Astrocyte of the hippocampus (primary cell): ENCODE measurements around the gene BIN1.
A peak's percentile ranks its signal among the peaks of the same experiment; 100 is the strongest.
"Not testable (repeated sequence)": the region's sequence is repeated elsewhere in the genome, so short reads cannot be mapped to it uniquely, and the experiment has no call there.

Source experiments
- DNase-seq: peaks from one replicate; pipeline ENCODE4 v3.0.0; 2011; ENCODE audit warnings: low read depth, low spot score

The BIN1 gene

DNA sequence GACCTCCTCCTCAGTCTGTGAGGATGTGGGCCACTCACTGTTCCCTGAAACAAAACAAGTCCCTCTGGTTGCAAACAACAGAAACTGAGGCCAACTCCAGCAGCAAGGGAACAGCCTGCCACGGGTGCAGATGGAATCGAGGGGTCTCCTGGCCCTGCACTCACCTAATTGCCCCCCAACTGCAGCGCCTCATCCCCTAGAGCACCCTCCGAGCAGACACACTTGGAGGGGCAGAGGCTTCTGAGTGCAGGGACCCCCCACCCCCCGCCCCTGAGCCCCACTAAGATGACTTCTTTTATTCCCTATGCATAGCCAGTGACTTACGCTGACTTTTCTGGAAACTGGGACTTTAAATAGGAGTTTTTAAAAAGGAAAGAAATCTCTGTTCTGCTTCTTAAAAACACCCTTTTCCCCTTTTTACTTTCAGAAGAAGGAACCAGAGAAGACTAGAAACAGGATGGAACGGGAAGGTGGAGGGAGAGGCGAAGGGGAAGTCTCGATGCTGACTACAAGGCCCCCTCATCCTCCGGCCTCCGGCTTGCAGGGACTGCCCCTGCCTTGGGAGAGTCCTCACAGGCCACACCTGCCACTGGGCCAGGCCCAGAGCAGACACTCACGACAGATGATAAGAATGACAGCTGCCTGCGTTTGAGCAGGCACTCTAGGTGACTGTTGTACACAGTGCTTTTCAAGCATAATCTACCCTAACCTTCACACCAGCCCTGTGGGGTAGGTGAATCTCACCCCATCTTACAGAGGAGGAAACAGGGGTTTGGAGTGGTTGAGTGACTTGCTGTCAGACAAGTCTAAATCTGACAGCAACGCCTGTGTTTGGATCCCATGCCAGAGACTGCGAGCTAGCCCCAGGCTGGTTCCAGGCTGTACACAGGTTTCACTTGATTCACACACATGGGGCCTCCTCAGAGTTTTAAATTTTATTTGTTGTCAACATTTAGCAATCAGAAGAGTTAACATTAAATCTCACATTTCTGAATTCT is 28.2 kb upstream of the BIN1 start:
- DNase-seq = no peak

DNA sequence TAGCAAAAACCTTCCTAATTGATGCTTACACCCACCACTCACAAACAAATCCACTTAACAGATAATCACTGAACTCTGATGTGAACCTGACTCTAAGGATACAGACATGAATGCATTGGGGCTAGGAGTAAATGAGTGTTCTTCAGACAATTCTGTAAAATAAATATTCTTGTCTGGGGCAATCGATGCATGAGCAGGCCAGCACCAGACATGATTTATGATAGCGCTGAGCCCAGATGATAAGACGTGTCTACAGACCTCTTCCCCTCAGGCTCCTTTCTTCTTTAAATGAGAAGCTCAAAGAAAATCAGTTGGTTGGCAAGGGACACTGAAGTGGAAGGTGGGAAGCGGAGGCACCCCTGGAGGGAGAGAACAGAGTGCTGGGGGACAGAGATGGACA is 27.3 kb upstream of the BIN1 start:
- no peak for DNase-seq

DNA sequence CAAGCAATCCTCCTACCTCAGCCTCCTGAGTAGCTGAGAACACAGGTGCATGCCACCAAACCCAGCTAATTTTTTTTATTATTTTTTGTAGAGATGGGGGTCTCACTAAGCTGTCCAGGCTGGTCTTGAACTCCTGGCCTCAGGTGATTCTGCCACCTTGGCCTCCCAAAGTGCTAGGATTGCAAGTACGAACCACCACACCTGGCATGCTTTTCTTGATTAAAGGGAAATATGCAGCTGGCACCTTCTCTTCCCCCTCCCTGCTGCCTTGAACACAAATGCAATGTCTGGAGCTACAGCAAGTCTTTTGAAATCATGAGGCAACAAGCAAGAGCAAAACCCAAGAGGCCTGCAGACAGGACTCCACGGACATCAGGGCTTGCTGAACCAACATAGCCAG is 26.8 kb upstream of the BIN1 start:
- no peak for DNase-seq

DNA sequence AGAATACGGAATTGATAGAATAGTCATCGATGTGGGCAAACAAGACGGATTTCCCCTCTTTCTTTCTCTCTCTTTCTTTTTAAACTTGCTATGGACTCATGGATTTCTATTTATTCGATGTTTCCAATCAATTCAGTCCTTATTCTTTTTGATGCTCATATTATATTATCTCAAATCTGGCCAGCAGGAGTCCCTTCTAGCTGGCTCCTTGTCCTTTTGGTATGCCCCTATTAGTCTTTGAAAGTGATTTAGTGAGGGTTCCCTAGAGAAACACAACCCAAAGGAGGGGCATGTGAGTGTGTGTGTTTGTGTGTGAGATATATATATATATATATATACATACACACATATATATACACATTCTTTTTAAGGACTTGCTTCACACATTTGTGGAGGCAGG is 23.5 kb upstream of the BIN1 start:
- DNase-seq = no peak

DNA sequence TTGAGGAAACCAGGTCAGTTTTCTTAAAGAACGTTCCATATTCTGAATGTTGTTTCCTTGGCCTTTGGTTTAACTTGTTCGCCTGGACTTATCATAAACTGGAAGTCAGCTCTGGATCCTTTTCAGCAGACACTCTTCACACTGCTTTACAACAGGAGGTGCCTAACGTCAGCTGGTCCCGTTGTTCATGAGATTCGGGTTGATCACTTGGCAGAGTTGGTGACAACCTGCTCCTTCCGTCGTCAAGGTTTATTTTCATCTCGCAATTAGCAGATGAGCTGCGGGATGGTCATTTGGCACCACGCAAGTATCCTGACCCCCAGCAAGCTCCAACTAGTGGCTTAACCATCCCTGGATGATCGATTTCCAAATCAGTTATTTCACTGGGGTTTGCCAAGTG is 23.0 kb upstream of the BIN1 start:
- no peak for DNase-seq

DNA sequence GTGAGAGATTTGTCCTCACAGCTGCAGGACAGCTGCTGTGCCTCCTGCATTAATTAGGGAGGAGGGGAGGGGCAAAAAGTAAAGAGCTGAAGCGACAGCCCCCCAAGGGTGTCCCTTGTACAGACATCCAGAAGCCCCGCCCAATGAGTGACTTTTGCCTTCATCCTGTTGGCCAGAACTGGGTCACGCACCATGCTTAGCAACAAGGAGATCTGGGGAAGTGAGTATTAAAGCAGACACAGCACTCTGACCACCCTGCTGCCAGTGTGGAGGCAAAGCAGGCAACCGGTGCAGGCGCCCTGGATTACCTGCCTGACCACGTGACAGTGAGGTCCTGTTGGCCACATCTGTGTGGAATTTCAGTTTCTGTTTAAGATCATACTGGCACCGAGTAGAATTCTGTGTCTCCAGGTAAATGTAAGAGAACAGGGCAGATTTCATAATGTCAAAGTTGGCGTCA is 21.5 kb upstream of the BIN1 start:
- DNase-seq = no peak

DNA sequence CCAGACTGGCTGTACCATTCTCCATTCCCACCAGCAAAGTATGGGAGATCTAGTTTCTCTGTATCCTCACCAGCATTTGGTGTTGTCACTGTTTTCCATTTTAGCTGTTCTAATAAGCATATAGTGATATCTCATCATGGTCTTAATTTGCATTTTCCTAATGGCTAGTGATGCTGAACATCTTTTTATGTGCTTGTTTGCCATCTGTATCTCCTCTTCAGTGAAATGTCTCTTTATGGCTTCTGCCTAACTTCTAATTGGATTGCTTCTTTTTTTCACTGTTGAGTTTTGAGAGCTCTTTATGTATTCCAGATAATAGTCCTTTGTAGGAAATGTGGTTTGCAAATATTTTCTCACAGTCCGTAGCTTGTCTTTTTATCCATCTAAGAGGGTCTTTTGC is 18.9 kb upstream of the BIN1 start:
- DNase-seq = no peak

DNA sequence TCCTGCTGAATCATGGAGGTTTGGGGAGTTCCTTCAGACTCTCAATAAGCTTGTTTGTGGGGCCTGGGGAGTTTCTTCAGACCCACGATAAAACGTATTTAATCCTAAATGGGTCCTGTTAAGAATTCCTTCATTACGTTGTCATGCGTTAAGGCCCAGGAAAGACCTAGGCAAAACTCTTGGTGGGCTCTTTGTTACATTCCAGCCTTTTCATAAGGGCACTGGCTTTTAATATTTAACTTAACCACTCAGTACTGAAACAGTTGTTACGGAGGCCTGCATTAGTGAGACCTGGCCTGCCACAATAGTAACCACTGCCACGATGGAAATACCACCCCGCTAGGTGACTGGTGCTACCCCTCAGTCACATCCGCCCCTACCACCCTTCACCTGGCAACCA is 17.5 kb upstream of the BIN1 start:
- no peak for DNase-seq

DNA sequence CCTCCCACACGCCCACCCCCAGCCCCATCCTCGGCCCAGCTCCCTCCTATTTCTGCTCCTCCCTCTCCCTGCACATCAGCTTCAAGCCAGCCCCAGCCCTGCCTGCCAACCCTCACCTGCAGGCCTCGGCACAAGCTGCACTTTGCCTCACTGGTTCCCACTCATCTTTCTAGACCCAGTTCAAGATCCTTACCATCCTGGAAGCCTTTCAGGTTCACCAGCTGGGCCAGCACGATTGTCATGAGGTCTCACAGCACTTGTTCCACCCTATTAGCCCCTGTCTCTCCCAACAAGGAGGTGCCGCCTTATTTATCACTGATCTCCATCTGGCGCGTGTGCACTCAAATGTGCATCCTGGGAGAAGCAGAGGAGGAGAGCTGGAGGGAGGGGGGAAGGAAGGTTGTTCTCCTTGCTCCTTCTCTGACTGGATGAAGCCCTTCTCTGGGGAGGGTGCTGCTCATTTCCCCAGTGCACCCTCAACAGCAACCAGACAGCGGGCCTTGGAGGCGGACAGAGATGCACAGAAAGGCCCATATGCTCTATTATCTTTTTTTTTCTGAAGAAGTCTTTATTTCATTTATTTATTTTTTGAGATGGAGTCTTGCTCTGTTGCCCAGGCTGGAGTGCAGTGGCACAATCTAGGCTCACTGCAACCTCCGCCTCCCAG is 15.5 kb upstream of the BIN1 start:
- DNase-seq = no peak

DNA sequence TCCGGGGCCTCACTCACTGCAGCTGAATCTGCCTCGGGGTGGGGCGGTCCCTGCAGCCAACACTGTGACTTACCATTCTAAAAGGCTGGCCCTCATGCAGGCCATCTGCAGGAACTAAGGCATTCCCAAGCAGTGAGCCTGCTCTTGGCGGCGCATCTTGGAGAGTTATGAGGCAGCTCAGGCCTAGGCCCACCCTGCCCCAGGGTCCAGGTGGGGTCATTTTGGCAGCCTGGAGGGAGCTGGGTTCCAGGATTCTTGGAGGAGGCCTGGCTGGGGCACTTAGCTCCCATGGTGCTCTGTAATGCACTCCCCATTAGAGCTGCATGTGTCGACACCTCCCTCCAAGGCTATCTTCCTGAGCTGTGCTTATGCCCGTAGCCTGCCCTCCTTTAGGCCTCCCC is 14.8 kb upstream of the BIN1 start:
- no peak for DNase-seq

DNA sequence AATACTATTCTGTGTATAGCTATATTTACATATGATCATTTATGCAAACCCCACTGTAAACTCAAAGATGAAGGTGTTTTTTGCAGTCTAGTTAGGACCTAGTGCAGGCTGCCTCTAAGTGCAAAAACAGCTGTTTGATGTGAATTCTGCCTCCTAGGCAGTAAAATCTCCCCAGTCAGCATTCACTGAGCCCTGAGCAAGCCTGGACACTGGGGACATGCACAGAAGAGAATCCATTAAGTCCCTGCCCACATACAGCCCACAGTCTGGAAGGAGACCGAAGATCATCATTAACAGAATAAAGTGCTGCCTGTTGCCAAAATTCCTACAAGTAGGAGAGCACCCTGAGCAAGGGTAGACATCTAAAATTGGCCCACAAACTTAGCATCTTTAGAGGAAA is 14.4 kb upstream of the BIN1 start:
- no peak for DNase-seq

DNA sequence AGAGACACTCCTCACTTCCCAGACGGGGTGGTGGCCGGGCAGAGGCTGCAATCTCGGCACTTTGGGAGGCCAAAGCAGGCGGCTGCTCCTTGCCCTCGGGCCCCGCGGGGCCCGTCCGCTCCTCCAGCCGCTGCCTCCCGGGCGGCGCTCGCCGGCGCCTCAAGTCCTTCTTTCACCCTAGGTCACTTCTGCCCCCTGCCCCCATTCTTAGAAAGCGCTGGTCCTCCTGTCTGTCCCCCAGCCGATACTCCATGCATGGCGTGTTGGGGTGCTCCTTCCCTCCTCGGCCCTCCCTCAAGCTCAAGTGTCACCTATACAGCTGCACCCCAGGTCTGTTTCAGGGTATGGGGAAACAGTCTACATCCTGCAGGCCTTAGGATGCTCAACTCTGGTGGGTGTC is 13.5 kb upstream of the BIN1 start:
- not testable (repeated sequence) for DNase-seq

DNA sequence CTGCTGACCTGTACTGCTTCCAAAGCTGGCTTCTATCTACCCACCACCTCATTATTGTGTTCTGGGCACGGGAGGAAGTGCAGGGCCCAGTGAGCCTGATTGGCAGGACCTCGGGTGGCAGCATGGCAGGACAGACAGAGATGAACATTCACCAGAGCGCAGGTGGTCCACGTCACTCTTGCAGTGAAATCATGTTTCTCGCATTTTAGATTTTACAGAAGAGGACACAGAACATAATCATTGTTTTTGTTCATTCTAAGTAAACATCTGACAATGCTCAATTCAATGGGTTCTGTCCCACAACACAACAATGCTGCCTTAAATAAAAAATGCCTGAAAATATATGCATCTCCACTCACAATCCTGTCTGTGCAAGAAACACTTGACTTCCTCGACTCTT is 11.5 kb upstream of the BIN1 start:
- no peak for DNase-seq

DNA sequence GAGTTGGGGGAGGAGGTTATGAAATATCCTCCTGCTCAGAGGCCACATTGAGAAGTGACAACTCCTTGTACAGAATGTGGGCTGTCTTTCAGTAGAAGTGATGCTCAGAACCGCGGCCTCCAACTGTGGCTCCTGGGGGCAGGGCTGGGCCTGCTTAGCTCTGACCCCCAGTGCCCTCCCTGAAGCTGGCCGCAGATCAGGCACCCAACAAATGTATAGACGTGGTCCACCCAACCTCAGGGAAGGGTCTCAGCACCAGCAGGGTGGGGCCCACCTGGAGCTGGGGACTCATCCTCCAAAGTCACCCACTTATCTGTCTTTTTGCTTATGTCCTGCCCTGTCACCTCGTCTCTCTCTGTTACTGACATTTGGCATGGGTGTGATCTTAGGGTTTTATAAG is 11.1 kb upstream of the BIN1 start:
- DNase-seq = no peak

DNA sequence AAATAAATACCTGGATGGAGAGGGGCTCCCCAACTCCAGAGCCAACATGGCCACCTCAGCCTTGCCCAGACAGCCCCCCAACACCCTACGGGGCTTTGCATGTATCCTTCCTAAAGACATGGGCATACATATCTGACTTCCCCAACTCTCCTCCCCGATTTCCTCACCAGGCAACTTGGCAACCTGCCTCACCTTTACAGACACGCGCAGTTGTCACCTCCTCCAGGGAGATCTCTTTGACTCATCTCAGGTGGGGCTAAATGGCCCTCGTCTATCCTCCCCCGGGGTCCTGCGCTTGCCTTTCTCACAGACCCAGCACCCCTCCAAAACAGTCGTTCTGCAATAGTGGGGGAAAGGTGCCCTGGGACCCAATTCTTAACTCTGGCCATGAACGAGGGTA is 10.6 kb upstream of the BIN1 start:
- DNase-seq = no peak

DNA sequence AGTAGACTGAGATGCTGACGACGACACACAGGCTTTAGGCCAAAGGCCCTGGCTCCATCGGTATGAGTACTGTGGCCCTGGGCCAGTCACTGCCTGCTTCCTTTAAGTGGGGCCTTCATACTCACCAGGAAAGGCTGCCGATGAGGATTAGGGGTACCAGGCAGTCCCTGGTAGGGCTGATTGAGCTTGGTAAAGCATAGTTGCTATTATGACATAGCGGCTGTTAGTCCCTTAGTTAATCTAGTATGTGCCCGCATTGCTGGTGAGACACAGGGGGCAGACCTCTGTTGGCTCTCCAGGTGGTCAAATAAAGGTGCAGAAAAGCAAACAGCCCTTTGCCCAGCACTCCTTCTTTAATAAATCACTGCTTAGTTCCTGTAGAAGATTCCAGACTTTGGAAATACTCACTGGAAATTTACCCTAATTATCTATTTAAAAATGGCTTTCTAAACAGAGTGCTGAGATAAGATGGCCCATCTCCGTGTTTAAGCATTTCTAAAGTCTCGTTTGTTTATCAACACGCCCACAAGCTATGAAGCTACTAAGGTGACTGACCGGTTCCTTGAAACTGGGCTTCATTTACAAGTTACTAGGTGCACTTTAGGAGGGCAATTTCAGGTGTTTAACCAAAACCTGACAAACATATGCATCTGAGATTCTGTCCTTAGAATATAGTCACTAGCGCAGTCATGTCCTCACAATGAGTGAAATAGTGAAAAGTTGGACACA is 8.7 kb upstream of the BIN1 start:
- no peak for DNase-seq

DNA sequence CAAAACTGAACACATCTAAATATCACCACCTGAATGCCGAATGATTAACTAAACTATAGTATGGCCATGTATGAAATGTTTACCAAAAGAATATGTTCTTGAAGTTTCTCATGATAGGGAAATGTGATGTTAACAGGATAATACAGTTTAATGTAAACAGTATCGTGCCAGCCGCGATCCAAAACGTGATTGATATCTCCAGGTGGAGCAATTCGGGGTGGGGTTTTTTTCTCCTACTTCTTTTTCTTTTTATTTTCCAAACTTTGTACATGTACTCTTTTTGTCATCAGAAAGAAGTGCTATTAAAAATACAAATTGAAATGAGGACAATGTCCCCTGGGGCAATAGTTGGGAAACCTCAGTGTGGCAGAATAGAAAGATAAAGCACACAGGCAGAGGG is 4.0 kb upstream of the BIN1 start:
- DNase-seq = no peak

DNA sequence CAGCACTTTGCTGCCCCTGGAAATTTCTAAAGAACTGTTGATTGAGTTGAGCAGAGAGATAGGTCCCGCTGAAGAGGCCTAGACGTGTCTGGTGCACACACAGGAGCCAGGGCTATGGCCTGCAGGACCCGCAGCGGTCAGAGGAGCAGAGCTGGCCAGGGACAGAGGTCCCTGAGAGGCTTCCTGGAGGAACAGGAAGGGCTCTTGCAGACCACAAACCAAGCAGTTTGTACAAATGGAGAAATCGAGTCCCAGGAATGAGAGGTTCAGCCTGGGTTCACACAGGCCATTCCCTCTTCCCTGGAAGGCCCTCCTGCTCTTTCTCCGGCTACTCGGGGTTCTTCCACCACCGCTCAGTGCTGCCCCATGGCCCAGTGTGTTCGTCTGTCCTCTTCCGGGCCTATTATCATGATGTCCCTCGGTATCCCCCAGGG is 1.2 kb upstream of the BIN1 start:
- DNase-seq = no peak

DNA sequence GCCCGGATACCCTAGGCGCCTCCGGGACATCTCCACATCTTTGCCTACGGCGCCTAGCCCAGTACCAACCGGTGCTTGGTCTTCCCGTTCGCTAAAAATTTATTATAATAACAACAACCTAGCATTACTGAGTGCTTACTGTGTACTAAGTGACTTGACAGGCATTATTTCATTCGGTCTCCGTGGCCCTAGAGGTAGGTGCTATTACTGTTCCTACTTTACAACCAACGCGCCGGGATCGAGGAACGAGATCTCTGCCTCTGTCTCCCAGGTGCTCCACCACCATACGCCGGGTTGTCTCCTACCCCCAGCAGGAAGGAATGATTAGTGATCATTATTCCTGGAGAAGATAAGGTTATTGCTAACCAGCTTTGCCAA is 657 bp upstream of the BIN1 start:
- DNase-seq = no peak

DNA sequence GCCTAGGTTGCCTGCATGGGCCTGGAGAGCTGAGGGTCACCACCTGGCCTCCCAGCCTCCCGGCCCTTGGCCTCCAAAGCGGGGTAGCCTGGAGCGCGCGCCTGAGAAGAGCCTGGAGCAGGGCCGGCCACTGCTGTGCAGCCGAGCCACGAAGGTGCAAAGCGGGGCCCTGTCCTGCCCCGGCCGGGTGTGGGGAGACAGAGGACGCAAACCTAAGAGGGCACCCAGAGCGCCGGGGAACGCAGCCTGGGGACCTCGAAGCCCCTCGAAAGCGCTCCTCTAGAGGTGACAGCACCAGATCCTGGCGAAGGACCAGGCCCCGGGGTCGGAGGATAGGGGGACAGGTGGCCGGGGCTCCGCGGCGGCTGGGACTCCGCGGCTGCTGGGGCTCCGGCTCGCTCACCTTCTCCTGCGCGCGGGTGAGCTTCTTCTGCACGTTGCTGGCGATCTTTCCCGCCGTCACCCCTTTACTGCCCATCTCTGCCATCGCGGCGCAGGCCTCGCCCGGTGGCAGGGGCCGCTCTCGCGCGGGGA is 430 bp downstream of the BIN1 start:
- no peak for DNase-seq

DNA sequence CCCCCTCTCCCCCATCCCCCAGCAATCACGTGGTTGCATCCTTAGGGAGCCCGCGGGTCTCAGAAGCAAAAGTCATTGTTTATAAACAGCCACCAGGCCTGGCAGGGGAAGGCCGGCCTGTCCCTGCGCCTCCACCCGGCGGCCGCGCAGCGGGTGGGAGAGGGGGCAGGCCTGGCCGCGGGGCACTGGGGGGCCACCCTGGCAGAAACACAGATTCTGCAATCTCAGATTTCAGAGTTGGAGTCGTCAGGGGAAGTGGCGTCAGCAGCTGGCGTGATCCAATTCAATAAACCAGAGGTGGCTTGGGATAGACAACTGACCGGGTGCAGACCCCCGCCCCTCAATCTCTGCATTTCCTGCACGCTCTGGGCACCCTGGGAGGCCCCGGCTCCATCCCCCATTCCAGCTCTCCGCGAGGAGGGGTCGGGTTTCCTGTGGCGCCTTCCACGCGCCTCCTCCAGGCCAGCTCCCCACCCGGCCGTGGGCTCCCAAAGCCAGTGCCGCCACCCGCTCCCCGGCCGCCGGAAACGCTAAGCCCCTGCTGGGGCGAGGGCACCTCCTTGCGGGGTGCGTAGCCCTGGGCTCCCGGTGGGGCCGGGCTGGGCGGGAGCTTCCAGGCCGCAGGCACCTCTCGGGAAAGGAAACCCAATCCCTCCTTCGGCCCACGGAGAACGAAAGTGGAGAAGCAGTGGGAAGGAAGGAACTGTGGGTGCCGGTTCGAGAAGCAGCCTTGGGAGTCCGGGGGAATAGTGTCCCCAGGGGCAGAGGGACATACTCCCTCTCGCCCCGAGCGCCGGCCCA is 1.1 kb downstream of the BIN1 start:
- DNase-seq = peak; percentile 67
